GM19438 (cell line): ENCODE data around the gene CACNA1C.
A peak's percentile ranks its signal among the peaks of the same experiment; 100 is the strongest.

Source experiments
- ATAC-seq: cut with Tn5 transposase; IDR thresholded peaks from one replicate; pipeline ENCODE4 v1.9.1; 2021; ENCODE audit warnings: low read depth; ENCODE audit not compliant: unreplicated experiment

Gene CACNA1C

GRCh38 chr12:2686280-2686646 is 633.5 kb downstream of the CACNA1C start:
- ATAC-seq, result no peak

- no peak for ATAC-seq
Measured at GRCh38 chr12:2687058-2687457, 634.3 kb downstream of the CACNA1C start.

DNA sequence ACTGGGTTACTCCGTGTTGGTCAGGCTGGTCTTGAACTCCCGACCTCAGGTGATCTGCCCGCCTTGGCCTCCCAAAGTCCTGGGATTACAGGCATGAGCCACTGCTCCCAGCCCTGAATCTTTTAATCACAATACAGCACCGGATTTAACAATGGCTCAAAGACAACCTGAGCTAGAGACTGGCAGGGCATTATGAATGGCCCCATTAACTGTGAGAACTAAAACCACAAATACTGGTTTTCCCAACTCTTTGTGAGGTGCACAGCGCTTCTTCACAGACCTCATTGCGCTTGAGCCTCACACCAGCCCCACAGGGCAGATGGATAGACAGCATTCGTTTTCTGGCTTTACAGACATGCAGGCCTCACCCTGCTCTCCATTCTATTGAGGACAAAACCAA is 634.9 kb downstream of the CACNA1C start:
- ATAC-seq, result no peak

GRCh38 chr12:2688381-2688931 is 635.7 kb downstream of the CACNA1C start:
- ATAC-seq, result no peak

DNA sequence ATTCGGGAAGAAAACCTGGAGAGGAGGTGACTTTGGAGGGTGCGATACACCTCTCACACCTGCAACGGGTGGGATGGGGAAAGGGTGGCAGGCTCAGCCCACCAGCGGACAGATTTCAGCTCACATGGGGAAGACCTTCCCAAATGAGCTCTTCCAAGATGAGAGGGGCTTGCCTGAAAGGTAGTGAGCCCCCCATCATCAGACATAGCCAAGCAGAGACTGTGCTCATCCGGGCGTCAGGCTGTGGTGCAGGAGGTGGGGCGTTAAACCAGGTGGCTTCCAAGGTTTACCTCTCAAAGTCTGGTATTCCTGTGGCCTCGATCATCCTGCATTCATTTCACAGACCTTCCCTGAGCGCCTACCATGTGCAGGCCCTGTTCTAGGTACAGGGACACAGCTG is 636.6 kb downstream of the CACNA1C start:
- ATAC-seq, result no peak

- ATAC-seq, result no peak
Measured at GRCh38 chr12:2689879-2690278, 637.1 kb downstream of the CACNA1C start.

DNA sequence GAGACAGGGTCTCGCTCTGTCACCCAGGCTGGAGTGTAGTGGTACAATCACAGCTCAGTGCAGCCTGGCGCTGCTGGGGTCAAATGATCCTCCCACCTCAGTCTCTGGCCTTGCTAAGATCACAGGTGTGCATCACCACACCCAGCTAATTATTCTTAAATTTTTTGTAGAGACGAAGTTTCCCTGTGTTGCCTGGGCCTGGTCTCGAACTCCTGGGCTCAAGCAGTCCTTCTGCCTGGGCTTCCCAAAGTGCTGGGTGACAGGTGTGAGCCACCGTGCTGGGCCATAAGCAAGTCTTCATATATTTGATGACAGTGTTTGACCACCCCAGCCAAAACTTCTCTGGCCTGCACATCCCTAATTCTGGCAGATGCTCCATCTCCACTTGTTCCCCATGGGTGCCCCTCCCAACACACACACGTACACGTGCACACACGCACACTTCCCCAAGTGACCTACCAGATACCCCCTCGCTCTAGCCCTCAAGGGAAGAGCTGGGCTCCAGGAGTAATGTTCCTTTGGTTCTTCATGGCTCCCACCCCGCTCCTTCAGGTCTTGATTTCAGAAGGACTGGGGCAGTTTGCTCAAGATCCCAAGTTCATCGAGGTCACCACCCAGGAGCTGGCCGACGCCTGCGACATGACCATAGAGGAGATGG is 637.7 kb downstream of the CACNA1C start:
- ATAC-seq, result no peak

DNA sequence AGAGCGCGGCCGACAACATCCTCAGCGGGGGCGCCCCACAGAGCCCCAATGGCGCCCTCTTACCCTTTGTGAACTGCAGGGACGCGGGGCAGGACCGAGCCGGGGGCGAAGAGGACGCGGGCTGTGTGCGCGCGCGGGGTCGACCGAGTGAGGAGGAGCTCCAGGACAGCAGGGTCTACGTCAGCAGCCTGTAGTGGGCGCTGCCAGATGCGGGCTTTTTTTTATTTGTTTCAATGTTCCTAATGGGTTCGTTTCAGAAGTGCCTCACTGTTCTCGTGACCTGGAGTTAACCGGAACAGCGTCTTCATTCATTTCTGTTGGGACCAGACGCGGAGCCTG is 638.2 kb downstream of the CACNA1C start:
- peak; percentile 9 for ATAC-seq

DNA sequence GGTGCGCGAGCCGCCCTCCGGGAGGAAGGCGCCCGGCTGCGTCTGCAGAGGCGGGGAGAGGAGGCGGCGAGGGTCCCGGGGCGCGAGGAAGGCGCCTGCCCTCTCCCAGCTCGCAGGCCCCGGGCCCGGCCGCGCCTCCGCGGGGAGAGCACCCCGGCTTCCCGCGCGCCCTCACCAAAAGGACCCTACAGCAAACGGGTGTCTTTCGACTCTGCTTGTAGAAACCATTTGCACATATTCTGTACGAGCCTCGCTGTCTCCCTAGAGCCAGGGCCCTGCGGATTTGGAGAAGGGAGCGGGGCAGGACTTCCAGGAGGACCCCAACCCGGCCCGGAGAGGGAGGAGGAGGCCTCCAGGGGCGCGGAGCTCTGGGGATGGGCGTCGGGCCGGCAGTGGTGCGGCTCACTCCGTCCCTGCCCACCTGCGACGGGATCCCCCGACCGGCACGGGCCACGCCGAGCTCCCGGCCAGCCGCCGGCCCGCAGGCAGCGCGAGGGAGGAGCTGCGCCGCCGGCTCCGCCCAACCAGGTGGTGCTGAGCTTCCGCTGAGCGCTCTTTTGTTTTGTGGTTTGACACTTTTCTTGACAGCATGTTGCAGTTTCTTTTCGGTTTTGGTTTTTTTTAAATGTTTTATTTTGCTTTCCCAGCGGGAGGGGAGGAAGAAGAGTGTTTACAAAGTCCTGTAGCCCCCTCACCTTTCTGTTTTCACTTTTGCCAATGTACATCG is 638.7 kb downstream of the CACNA1C start:
- ATAC-seq, result peak; percentile 78

DNA sequence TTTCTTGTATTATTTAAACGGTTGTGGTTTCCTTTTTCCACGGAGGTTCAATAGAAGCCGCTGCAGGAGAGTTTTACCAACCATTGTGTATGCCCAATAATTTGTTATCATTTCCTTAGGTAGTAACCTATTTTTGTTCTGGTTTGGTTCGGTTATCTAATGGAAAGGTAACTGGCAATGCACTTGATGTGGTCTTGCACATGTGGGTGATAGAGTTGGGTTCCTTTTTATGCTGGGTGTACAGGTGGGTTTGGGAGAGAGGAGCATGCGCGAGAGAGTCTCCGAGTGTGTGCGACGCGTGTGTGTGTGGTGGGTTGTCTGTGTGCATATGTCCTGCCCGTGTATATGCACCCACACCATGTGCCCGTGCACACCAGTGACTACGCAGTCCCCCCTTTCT is 639.3 kb downstream of the CACNA1C start:
- ATAC-seq, result peak; percentile 11

DNA sequence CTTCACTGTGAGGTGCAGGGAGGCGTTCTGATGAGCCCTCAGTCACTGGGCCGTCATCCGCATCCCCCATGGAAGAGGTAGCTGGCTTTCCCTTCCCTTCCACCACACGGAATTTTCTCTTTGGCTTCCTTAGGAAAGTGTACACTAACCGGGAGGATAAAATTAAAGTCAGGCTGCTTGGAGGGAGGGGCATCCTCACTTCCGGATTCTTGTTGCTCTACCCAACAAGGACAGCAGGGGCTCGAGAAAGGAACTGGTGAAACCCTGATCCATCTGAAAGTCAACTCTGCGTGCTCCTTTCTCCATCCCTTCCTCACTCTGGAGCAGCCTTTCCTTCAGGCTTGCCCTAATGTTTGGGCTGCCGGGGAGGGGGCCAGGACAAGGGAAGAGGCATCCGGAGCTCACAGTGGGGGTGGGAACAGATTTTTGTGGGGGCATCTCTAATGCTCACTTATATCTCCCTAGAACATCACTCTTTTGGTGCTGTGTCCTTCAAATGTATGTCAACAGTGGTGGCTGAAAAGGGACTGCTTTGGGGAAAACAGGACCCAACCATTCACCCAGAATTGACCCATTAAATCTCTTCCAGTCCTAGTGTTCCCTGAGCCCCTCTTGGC is 640.6 kb downstream of the CACNA1C start:
- no peak for ATAC-seq

DNA sequence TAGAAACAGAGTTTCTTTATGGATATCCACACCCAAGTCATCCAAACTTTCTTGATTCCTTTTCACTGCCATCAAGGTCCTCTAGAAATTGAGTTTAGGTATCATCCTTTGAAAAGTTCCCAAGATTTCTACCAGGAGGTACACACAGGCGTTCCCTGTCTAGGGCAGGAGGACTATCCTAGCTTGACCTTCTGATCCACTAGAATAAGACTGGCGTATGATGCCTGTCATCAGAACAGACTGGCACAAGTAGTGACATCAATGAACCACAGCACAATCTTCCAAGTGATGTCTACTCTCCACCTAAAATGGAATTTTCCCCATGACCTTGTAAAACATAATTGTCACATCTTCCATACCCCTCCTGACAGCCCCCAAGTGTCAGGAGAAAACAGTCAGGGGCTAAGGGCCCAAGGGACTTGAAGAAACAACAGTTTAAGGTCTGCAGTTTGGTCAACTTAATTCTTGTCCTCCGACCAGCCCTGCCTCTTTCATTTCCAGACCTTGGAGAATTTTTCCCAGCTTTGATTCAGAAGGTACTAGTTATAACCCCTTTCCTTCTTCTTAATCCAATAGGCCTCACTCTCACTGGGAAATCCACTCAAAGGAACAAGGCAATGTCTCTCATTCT is 641.3 kb downstream of the CACNA1C start:
- ATAC-seq, result no peak

GRCh38 chr12:2696136-2696535 is 643.3 kb downstream of the CACNA1C start:
- ATAC-seq, result no peak

GRCh38 chr12:2697057-2697800 is 644.4 kb downstream of the CACNA1C start:
- ATAC-seq, result no peak

GRCh38 chr12:2698566-2698965 is 645.8 kb downstream of the CACNA1C start:
- ATAC-seq, result no peak

DNA sequence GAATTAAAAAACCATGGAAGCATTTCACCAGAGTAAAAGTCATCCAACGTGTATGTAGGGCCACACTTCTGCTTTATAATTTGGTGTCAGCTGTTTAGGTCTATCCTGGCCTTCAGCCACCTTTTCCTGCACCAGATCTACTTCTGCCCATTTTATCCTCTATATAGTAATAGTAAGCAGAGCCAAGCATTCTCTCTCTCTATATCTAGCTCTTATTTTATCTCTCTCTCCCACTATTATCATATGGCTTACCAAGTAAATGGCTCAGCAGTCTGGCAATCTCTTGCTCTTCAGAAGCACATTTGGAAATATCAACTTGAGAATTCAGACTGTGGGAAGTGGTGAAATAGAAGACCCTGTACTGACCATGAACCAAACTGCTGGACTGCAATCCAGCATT is 657.9 kb downstream of the CACNA1C start:
- ATAC-seq, result no peak

- no peak for ATAC-seq
Measured at GRCh38 chr12:2719392-2719791, 666.6 kb downstream of the CACNA1C start.

GRCh38 chr12:2722806-2723205 is 670.0 kb downstream of the CACNA1C start:
- ATAC-seq, result no peak

GRCh38 chr12:2732290-2732689 is 679.5 kb downstream of the CACNA1C start:
- ATAC-seq, result no peak

GRCh38 chr12:2733493-2734355 is 680.9 kb downstream of the CACNA1C start:
- no peak for ATAC-seq
